GM18907 (cell line): ENCODE results near the gene SLC25A21.

Source experiments
- ATAC-seq: cut with Tn5 transposase; IDR thresholded peaks from one replicate; pipeline ENCODE4 v1.9.1; 2021; ENCODE audit warnings: mild to moderate bottlenecking, moderate library complexity; ENCODE audit not compliant: unreplicated experiment

The SLC25A21 gene

GRCh38 chr14:36791402-36791801, 381.0 kb downstream of the SLC25A21 start:
- ATAC-seq = no peak

GRCh38 chr14:36785511-36785910, 386.9 kb downstream of the SLC25A21 start:
- ATAC-seq = no peak

- no peak for ATAC-seq
These were observed 387.9 kb downstream of the SLC25A21 start for GRCh38 chr14:36784541-36784940.

- ATAC-seq = no peak
These were observed 390.5 kb downstream of the SLC25A21 start for GRCh38 chr14:36781897-36782296.

GRCh38 chr14:36773558-36773957, 398.8 kb downstream of the SLC25A21 start:
- ATAC-seq = no peak

GRCh38 chr14:36773136-36773540, 399.3 kb downstream of the SLC25A21 start:
- ATAC-seq = no peak

GRCh38 chr14:36771028-36771640, 401.3 kb downstream of the SLC25A21 start:
- ATAC-seq = no peak

GRCh38 chr14:36768638-36769337, 403.6 kb downstream of the SLC25A21 start:
- no peak for ATAC-seq

- no peak for ATAC-seq
These were observed 404.7 kb downstream of the SLC25A21 start for GRCh38 chr14:36767603-36768281.

GRCh38 chr14:36766974-36767373, 405.4 kb downstream of the SLC25A21 start:
- no peak for ATAC-seq

GRCh38 chr14:36757734-36758601, 414.4 kb downstream of the SLC25A21 start:
- no peak for ATAC-seq

- ATAC-seq = no peak
These were observed 416.2 kb downstream of the SLC25A21 start for GRCh38 chr14:36756226-36756625.

- ATAC-seq = no peak
These were observed 416.6 kb downstream of the SLC25A21 start for GRCh38 chr14:36755756-36756155.

GRCh38 chr14:36751920-36752319, 420.5 kb downstream of the SLC25A21 start:
- ATAC-seq = no peak

GRCh38 chr14:36751106-36751505, 421.3 kb downstream of the SLC25A21 start:
- no peak for ATAC-seq

GRCh38 chr14:36750244-36750643, 422.2 kb downstream of the SLC25A21 start:
- no peak for ATAC-seq

GRCh38 chr14:36748610-36749213, 423.7 kb downstream of the SLC25A21 start:
- ATAC-seq = no peak

- no peak for ATAC-seq
These were observed 424.8 kb downstream of the SLC25A21 start for GRCh38 chr14:36747411-36748184.

GRCh38 chr14:36746872-36747271, 425.5 kb downstream of the SLC25A21 start:
- ATAC-seq = no peak

GRCh38 chr14:36741858-36742257, 430.5 kb downstream of the SLC25A21 start:
- ATAC-seq = no peak
